ENCODE data around the gene CEP128. TPM values are rescaled to one million over a fixed set of nuclear protein-coding genes. Genes with fewer than 3 reads are reported as not detected.

Gene CEP128
- total RNA-seq, 2 experiments from 2014 or later = 12.3 to 13.0 TPM

- POLR2A ChIA-PET = no interaction called here
- no peak for DNase-seq
- H3K27ac Mint-ChIP-seq = no peak overlapping the region
Measured at GRCh38 chr14:80698974-80699373, 242.6 kb downstream of the CEP128 start.

GRCh38 chr14:80695869-80696268 is 245.7 kb downstream of the CEP128 start:
- H3K27ac Mint-ChIP-seq = no peak overlapping the region
- ATAC-seq (ENCODE audit: poor library complexity) (no peak), DNase-seq (no peak)
- Histone ChIP-seq H3K27me3 (ENCODE audit: control insufficient read depth in 1 of 2, insufficient read depth in 2 of 2, low read length in 2 of 2) (no peaks in the 10 kb centered on the region), H3K4me3 (ENCODE audit: low read length) (no peak overlapping the region), H3K27ac (ENCODE audit: low read depth in 1 of 2, low read length in 2 of 2) (no peak overlapping the region), H3K4me1 (ENCODE audit: insufficient read depth, low read length) (no peaks in the 10 kb centered on the region), H3K36me3 (ENCODE audit: insufficient read depth, low read length) (no peaks in the 10 kb centered on the region), H3K9me3 (ENCODE audit: control insufficient read depth in 1 of 2, insufficient read depth in 1 of 2, low read length in 2 of 2) (no peaks in the 10 kb centered on the region)
- H3K27me3 Mint-ChIP-seq = no peaks in the 10 kb centered on the region
- POLR2A ChIA-PET = no interaction called here
- CTCF ChIA-PET = no interaction called here
- no peaks in the 10 kb centered on the region for H3K9me3 Mint-ChIP-seq
- TF ChIP-seq, protein P1, sequence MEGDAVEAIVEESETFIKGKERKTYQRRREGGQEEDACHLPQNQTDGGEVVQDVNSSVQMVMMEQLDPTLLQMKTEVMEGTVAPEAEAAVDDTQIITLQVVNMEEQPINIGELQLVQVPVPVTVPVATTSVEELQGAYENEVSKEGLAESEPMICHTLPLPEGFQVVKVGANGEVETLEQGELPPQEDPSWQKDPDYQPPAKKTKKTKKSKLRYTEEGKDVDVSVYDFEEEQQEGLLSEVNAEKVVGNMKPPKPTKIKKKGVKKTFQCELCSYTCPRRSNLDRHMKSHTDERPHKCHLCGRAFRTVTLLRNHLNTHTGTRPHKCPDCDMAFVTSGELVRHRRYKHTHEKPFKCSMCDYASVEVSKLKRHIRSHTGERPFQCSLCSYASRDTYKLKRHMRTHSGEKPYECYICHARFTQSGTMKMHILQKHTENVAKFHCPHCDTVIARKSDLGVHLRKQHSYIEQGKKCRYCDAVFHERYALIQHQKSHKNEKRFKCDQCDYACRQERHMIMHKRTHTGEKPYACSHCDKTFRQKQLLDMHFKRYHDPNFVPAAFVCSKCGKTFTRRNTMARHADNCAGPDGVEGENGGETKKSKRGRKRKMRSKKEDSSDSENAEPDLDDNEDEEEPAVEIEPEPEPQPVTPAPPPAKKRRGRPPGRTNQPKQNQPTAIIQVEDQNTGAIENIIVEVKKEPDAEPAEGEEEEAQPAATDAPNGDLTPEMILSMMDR (IDR thresholded peaks at IDR 0.05) = no peak
- H3K36me3 Mint-ChIP-seq (ENCODE audit: low read depth) = no peaks in the 10 kb centered on the region
- H3K4me3 Mint-ChIP-seq = no peak overlapping the region
- no peaks in the 10 kb centered on the region for H3K4me1 Mint-ChIP-seq (ENCODE audit: low read depth)
- intact Hi-C loops (cut with DNase I, micrococcal nuclease) = no loop called here

More at GRCh38 chr14:80698974-80699373, 242.6 kb downstream of the CEP128 start:
- no peaks in the 10 kb centered on the region for H3K4me1 Mint-ChIP-seq (ENCODE audit: low read depth)
- CTCF ChIA-PET = no interaction called here
- H3K27me3 Mint-ChIP-seq = no peaks in the 10 kb centered on the region
- Histone ChIP-seq H3K36me3 (ENCODE audit: insufficient read depth, low read length) (no peaks in the 10 kb centered on the region), H3K27ac (ENCODE audit: low read depth in 1 of 2, low read length in 2 of 2) (no peak overlapping the region), H3K9me3 (ENCODE audit: control insufficient read depth in 1 of 2, insufficient read depth in 1 of 2, low read length in 2 of 2) (no peaks in the 10 kb centered on the region), H3K4me3 (ENCODE audit: low read length) (no peak overlapping the region), H3K27me3 (ENCODE audit: control insufficient read depth in 1 of 2, insufficient read depth in 2 of 2, low read length in 2 of 2) (no peaks in the 10 kb centered on the region), H3K4me1 (ENCODE audit: insufficient read depth, low read length) (no peaks in the 10 kb centered on the region)
- no peak for ATAC-seq (ENCODE audit: poor library complexity)
- no peaks in the 10 kb centered on the region for H3K36me3 Mint-ChIP-seq (ENCODE audit: low read depth)
- intact Hi-C loops (cut with DNase I, micrococcal nuclease) = no loop called here
- no peaks in the 10 kb centered on the region for H3K9me3 Mint-ChIP-seq
- TF ChIP-seq, protein P1 (IDR thresholded peaks at IDR 0.05) = no peak
- H3K4me3 Mint-ChIP-seq = no peak overlapping the region

GRCh38 chr14:80692903-80693302 is 248.6 kb downstream of the CEP128 start:
- CTCF ChIA-PET = no interaction called here
- H3K9me3 Mint-ChIP-seq = no peaks in the 10 kb centered on the region
- H3K27ac Mint-ChIP-seq = no peak overlapping the region

More at GRCh38 chr14:80692903-80693302, 248.6 kb downstream of the CEP128 start:
- no peaks in the 10 kb centered on the region for H3K9me3 ChIP-seq (ENCODE audit: control insufficient read depth in 1 of 2, insufficient read depth in 1 of 2, low read length in 2 of 2)
- no peaks in the 10 kb centered on the region for H3K27me3 Mint-ChIP-seq
- no peak overlapping the region for H3K4me3 ChIP-seq (ENCODE audit: low read length)
- no peak overlapping the region for H3K27ac ChIP-seq (ENCODE audit: low read depth in 1 of 2, low read length in 2 of 2)
- POLR2A ChIA-PET = no interaction called here
- DNase-seq = no peak
- no peak for ATAC-seq (ENCODE audit: poor library complexity)
- TF ChIP-seq, protein P1 (IDR thresholded peaks at IDR 0.05) = no peak
- H3K36me3 Mint-ChIP-seq (ENCODE audit: low read depth) = no peaks in the 10 kb centered on the region
- no peaks in the 10 kb centered on the region for H3K4me1 ChIP-seq (ENCODE audit: insufficient read depth, low read length)
- intact Hi-C loops (cut with DNase I, micrococcal nuclease) = no loop called here
- no peaks in the 10 kb centered on the region for H3K27me3 ChIP-seq (ENCODE audit: control insufficient read depth in 1 of 2, insufficient read depth in 2 of 2, low read length in 2 of 2)
- no peaks in the 10 kb centered on the region for H3K4me1 Mint-ChIP-seq (ENCODE audit: low read depth)
- no peak overlapping the region for H3K4me3 Mint-ChIP-seq
- H3K36me3 ChIP-seq (ENCODE audit: insufficient read depth, low read length) = no peaks in the 10 kb centered on the region
